Upper lobe of right lung (tissue), 1 donor: ENCODE measurements around the gene RPL18. TPM values are rescaled to one million over a fixed set of nuclear protein-coding genes. Genes with fewer than 3 reads are reported as not detected.
A peak's percentile ranks its signal among the peaks of the same experiment; 100 is the strongest.

Experiments
- ATAC-seq: fragments of 200-7000 bp; cut with Tn5 transposase; one replicate; pipeline ENCODE4 v1.9.1; 2020; ENCODE audit warnings: mild to moderate bottlenecking, moderate library complexity
- DNase-seq: peaks from one replicate; pipeline ENCODE4 v3.0.0-alpha.2; 2020
- H3K27ac ChIP-seq: fragments of 200-600 bp; one replicate; pipeline ENCODE4 v1.8.0; 2022
- H3K27me3 ChIP-seq: fragments of 200-600 bp; one replicate; pipeline ENCODE4 v1.8.0; 2022; ENCODE audit warnings: mild to moderate bottlenecking
- H3K36me3 ChIP-seq: fragments of 200-600 bp; one replicate; pipeline ENCODE4 v1.8.0; 2022
- H3K4me1 ChIP-seq: fragments of 200-600 bp; one replicate; pipeline ENCODE4 v1.8.0; 2022
- H3K4me3 ChIP-seq: fragments of 200-600 bp; one replicate; pipeline ENCODE4 v1.8.0; 2022; ENCODE audit warnings: mild to moderate bottlenecking
- H3K9me3 ChIP-seq: fragments of 200-600 bp; one replicate; pipeline ENCODE4 v1.8.0; 2022
- intact Hi-C: fragments of 100-400 bp; cut with DNase I; formaldehyde crosslinking; loops from one replicate; pipeline ENCODE4 v1.11.0; 2022
- total RNA-seq: library from RNA; stranded (reverse); fragmentation: NEBNext Ultra II Directional; extraction: Animal tissue kit (Norgen Biotek cat#: 25700); gene quantifications from one replicate; pipeline ENCODE4 v1.2.1, GENCODE V29; 2021
- TF ChIP-seq, protein P1 (sequence below): fragments of 200-600 bp; IDR thresholded peaks from one replicate; pipeline ENCODE4 v1.8.0; 2022; ENCODE audit warnings: antibody characterized with exemption
- donor health status: DM: no; HTN: yes; CAD: no; lungs with severe emphysema.

The RPL18 gene
- total RNA-seq, 1 donor from 2014 or later, result 1,025 TPM

DNA sequence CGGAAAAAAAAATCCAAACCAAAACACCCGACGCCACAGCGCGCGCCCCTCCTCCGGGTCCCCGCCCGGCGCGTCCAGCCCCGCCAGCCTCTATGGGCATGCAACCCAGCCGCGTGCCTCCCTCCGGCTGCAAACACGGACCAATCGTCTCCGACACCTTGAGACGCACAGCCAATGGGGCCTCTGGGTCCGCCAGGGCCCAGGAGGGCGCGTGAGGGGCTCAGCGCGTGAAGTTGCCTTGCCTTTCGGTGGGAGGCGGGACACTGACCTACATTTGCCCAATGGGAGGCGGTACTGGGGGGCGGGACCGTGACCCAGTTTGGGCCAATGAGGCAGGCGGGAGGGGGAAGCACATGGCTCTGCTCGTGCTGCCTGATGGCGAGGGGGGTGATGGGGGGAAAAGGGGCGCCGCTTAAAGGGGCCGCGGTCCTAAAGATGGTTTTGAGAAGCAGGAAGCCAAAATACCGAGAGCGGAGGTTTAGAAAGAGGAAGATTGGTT, 18.5 kb upstream of the RPL18 start:
- Histone ChIP-seq H3K27ac (peak overlapping the region; percentile 93), H3K36me3 (peaks cover 9% of the 10 kb centered on the region), H3K27me3 (no peaks in the 10 kb centered on the region), H3K4me3 (peak overlapping the region; percentile 80), H3K9me3 (no peaks in the 10 kb centered on the region), H3K4me1 (peaks cover 31% of the 10 kb centered on the region)
- ATAC-seq, result peak; percentile 81
- intact Hi-C loops, result no loop called here
- TF ChIP-seq, protein P1, sequence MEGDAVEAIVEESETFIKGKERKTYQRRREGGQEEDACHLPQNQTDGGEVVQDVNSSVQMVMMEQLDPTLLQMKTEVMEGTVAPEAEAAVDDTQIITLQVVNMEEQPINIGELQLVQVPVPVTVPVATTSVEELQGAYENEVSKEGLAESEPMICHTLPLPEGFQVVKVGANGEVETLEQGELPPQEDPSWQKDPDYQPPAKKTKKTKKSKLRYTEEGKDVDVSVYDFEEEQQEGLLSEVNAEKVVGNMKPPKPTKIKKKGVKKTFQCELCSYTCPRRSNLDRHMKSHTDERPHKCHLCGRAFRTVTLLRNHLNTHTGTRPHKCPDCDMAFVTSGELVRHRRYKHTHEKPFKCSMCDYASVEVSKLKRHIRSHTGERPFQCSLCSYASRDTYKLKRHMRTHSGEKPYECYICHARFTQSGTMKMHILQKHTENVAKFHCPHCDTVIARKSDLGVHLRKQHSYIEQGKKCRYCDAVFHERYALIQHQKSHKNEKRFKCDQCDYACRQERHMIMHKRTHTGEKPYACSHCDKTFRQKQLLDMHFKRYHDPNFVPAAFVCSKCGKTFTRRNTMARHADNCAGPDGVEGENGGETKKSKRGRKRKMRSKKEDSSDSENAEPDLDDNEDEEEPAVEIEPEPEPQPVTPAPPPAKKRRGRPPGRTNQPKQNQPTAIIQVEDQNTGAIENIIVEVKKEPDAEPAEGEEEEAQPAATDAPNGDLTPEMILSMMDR, result no peak
- peak; percentile 100 for DNase-seq

DNA sequence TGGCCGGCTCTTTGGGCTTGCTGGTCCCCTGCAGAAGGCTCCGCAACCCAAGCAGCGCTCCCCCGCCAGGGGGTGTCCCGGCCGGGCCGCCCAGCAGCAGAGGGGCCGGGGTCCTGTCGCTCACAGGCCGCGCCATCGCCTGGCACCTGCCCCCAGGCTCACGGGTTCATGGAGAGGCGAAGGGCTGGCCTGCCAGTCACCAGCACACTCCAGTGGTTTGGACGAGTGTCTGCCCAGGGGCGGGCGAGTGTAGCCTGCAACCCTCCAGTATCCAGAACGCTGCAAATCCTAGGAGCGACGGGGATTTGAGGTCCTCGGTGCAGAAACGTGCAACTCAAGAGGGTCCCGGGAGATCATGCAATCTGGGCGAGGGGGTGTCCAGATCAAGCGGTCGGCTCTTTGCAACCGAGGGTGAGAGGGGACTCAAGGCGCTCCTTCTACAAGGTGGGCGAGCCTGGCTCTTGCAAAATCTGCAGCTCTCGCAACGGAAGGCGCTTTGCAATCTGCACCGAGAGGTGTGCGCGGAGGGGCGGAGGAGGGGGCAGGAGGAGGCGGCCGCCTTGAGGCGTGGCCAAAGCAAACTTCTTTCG, 18.0 kb upstream of the RPL18 start, which contains the start of gene DBP:
DBP (minus strand) TSS at position 521 of the 590 bp plus-strand sequence; CDS start at position 136, 385 bp downstream.
- Histone ChIP-seq H3K27me3 (no peaks in the 10 kb centered on the region), H3K4me3 (peak within 1 kb of the TSS; percentile 80), H3K9me3 (no peaks in the 10 kb centered on the region), H3K27ac (peak within 1 kb of the TSS; percentile 93), H3K4me1 (peaks cover 32% of the 10 kb centered on the region), H3K36me3 (peaks cover 10% of the 10 kb centered on the region)
- DNase-seq (peak; percentile 88), ATAC-seq (peak; percentile 3)
- intact Hi-C loops, result no loop called here
- TF ChIP-seq, protein P1, result peak; percentile 21

DNA sequence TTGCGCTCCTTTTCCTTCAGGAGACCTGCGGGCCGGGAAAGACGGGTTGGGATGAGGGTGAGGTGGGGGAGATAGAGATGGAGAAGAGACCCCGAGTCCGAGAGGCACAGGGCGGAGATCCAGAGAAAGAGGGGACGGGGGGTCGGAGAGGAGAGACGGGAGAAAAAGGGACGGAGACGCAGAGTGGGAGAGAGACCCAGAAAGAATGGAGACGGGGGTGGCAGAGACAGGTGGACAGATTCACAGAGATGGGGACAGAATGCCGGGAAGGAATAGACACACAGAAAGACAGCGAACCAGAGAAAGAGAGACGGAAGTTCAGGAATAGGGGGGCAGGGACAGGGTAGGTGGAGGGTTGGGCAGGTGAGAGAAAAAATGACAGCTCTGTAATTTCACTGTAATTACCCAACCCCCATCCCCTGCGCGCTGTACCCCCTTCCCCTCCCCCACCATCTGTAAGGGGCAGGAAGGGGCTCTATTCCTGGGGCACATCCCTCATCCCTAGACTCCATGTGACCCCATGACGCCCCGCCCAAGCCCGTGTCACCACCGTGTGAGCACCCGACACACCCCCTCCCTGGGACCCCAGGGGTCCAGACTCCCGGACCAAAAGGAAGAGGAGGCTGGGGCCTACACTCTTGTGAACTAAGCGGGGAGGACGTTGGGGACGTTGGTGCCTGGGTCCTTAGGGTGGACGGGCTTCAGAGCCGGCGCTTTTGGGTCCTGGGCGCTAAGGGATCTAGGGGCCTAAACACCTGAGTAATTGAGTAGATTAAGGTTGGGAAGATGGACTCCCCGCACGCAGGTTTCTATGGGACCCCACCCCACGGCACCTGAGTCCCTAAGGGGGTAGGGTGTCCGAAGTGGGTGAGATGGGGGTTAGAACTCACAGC, 17.2 kb upstream of the RPL18 start:
- Histone ChIP-seq H3K4me1 (peaks cover 36% of the 10 kb centered on the region), H3K27me3 (no peaks in the 10 kb centered on the region), H3K9me3 (no peaks in the 10 kb centered on the region), H3K27ac (peak overlapping the region; percentile 93), H3K4me3 (peak overlapping the region; percentile 80), H3K36me3 (peaks cover 11% of the 10 kb centered on the region)
- TF ChIP-seq, protein P1, result no peak
- intact Hi-C loops, result no loop called here
- DNase-seq, result peak; percentile 85
- ATAC-seq, result no peak

DNA sequence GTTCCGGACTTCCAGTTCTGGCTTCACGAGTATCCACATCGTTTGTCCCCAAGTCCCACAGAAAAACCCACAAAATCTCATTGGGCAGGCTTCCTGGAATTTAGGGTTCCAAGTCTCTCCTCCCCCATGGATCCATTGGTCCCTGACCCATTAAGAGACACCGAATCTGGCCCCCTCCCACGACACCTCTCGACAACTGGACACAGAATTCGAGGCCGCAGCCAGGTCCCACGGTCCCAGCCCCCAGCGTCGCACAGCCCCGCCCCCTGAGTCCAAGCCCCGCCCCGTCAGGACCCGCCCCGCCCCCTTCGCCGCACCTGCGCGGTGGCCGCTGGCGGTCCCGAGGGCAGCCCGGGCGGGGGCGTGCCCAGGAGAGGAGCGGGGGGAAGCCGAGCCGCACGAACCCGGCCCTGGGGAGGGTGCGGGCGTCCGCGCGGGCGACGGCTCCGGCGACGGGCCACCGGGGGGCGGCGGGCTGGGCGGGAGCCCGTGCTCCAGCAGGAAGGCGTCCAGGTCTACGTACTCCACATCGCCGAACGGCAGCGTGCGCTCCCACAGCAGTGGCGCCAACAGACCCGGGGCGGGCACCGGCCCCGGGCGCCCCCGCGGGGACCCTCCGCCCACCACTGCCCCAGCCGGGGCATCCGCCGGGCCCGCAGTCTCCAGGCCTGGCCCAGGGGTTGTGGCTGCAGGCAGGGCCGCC, 16.4 kb upstream of the RPL18 start:
- ATAC-seq (peak; percentile 61), DNase-seq (peak; percentile 90)
- Histone ChIP-seq H3K27me3 (no peaks in the 10 kb centered on the region), H3K4me1 (peaks cover 43% of the 10 kb centered on the region), H3K36me3 (peaks cover 18% of the 10 kb centered on the region), H3K27ac (peak overlapping the region; percentile 93), H3K9me3 (no peaks in the 10 kb centered on the region), H3K4me3 (peak overlapping the region; percentile 80)
- intact Hi-C loops, result no loop called here
- TF ChIP-seq, protein P1, result no peak

DNA sequence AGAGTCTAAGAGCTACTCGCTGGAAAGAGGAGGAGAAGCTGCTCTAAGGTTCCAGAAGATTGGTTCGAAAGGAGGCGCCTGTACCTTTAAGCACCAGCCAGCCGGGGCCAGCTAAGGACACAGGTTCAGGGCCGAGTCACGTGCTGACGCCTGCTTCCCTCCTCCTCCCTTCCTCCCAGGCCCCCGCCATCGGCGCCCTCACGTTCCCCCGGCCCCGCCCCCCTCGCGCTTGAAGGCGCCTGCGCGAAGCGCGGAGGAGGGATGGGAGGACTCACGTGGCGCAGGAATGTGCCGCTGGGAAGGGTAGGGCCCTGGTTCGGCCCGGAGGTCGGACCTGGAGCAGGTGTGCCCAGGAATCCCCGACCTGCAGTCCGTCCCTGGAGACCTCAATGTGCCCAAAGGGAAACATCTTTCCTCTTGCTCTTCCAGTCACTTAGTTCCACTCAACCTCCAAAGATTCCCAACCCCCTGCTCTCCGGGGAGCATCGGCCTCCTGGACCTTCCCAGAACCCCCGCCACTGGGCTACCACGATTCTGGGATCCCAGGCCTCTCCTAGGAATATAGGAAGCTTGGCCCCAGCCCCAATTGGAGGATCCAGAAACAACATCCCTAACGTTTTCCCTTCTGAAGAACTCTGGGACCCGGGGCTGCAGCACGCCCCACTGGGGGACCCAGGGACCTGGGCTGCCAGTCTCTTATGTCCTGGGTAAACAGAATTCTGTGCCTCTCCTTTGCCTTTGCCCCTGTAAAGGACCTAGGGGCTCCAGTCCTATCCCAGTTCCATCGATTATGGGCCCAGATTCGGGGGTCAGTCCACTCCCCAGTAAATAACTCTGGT, 15.7 kb upstream of the RPL18 start:
- Histone ChIP-seq H3K36me3 (peaks cover 25% of the 10 kb centered on the region), H3K9me3 (no peaks in the 10 kb centered on the region), H3K4me1 (peaks cover 48% of the 10 kb centered on the region), H3K27ac (peak overlapping the region; percentile 93), H3K27me3 (no peaks in the 10 kb centered on the region), H3K4me3 (peak overlapping the region; percentile 80)
- ATAC-seq (peak; percentile 65), DNase-seq (peak; percentile 99)
- TF ChIP-seq, protein P1, result no peak
- intact Hi-C loops, result no loop called here
